ENCODE results near the gene SLIT1. TPM values are rescaled to one million over a fixed set of nuclear protein-coding genes. Genes with fewer than 3 reads are reported as not detected.

The SLIT1 gene
- polyA plus RNA-seq, 1 donor (not counting 4 experiments of a cell fraction or from before 2014, with no cell fraction given), result 0.01 TPM

- peaks cover 2% of the 10 kb centered on the region for H3K27me3 ChIP-seq (ENCODE audit: control insufficient read depth, extremely low read depth, insufficient read depth, low read length)
- FAIRE-seq, result no peak
Observed at GRCh38 chr10:97124211-97124610, 61.5 kb downstream of the SLIT1 start.

DNA sequence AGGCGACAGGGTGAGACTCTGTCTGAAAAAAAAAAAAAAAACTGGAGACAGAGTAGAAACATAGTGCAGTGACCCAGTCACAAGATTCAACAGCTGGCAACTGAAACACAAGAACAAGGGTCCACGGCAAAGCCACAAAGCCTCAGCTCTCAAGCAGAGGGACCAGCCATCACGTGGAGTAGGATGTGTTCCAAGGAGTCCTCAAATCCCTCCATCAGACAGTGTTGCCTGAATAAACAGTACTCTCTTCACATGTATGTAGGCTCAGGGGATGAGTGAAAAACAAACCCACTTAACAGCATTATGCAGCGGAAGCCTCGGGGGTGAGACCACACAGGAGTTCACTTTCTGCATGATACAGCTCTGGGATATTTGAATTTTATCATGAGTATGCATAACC, 62.0 kb downstream of the SLIT1 start:
- Histone ChIP-seq H3K27ac (ENCODE audit: control insufficient read depth, insufficient read depth, low read length) (no peak overlapping the region), H3K9me3 (ENCODE audit: control insufficient read depth, low read depth, low read length) (no peaks in the 10 kb centered on the region), H3K79me2 (ENCODE audit: control insufficient read depth, insufficient read depth, low read length) (no peaks in the 10 kb centered on the region), H4K20me1 (ENCODE audit: control insufficient read depth, extremely low read depth, insufficient read depth, low read length) (no peaks in the 10 kb centered on the region), H3K4me3 (ENCODE audit: control insufficient read depth in 2 of 3, extremely low read depth in 1 of 3, insufficient read depth in 2 of 3, low read depth in 1 of 3, low read length in 3 of 3) (no peak overlapping the region), H3K9me1 (ENCODE audit: control insufficient read depth, extremely low read depth, insufficient read depth, low read length) (no peaks in the 10 kb centered on the region), H3K27me3 (ENCODE audit: control insufficient read depth, extremely low read depth, insufficient read depth, low read length) (peaks cover 2% of the 10 kb centered on the region), H3K9ac (ENCODE audit: control insufficient read depth, extremely low read depth, insufficient read depth, low read length) (no peak overlapping the region), H3K4me2 (ENCODE audit: control insufficient read depth, extremely low read depth, insufficient read depth, low read depth, low read length) (no peak overlapping the region), H2AFZ (ENCODE audit: control insufficient read depth, low read length) (no peak overlapping the region), H3K36me3 (ENCODE audit: control insufficient read depth in 2 of 2, extremely low read depth in 1 of 2, insufficient read depth in 2 of 2, low read length in 2 of 2) (no peaks in the 10 kb centered on the region), H3K4me1 (ENCODE audit: control insufficient read depth, extremely low read depth, insufficient read depth, low read length) (no peaks in the 10 kb centered on the region)
- no peak for FAIRE-seq
- TF ChIP-seq CTCF (optimal IDR thresholded peaks at IDR 0.05 in 1 of 3, IDR thresholded peaks at IDR 0.05 in 1 of 3, conservative IDR thresholded peaks at IDR 0.05 in 1 of 3; ENCODE audit: extremely low read depth in 1 of 3, insufficient read depth in 2 of 3, low read length in 3 of 3), result no peak
- no peak for TF ChIP-seq EZH2 (IDR thresholded peaks at IDR 0.05; ENCODE audit: low read length)
- dilution Hi-C loops (cut with MboI; ENCODE audit: extremely low pct_ligation_motif_present, low sequenced_read_pairs), result no loop called here
- DNase-seq (ENCODE audit: low read depth, low spot score), result no peak

More at GRCh38 chr10:97124211-97124610, 61.5 kb downstream of the SLIT1 start:
- TF ChIP-seq CTCF (optimal IDR thresholded peaks at IDR 0.05 in 1 of 3, IDR thresholded peaks at IDR 0.05 in 1 of 3, conservative IDR thresholded peaks at IDR 0.05 in 1 of 3; ENCODE audit: extremely low read depth in 1 of 3, insufficient read depth in 2 of 3, low read length in 3 of 3) (no peak), EZH2 (IDR thresholded peaks at IDR 0.05; ENCODE audit: low read length) (no peak)
- H3K9me3 ChIP-seq (ENCODE audit: control insufficient read depth, low read depth, low read length), result no peaks in the 10 kb centered on the region
- H3K4me3 ChIP-seq (ENCODE audit: control insufficient read depth in 2 of 3, extremely low read depth in 1 of 3, insufficient read depth in 2 of 3, low read depth in 1 of 3, low read length in 3 of 3), result no peak overlapping the region
- dilution Hi-C loops (cut with MboI; ENCODE audit: extremely low pct_ligation_motif_present, low sequenced_read_pairs), result no loop called here
- H3K79me2 ChIP-seq (ENCODE audit: control insufficient read depth, insufficient read depth, low read length), result no peaks in the 10 kb centered on the region
- no peak for DNase-seq (ENCODE audit: low read depth, low spot score)
- H3K4me1 ChIP-seq (ENCODE audit: control insufficient read depth, extremely low read depth, insufficient read depth, low read length), result no peaks in the 10 kb centered on the region
- H3K36me3 ChIP-seq (ENCODE audit: control insufficient read depth in 2 of 2, extremely low read depth in 1 of 2, insufficient read depth in 2 of 2, low read length in 2 of 2), result no peaks in the 10 kb centered on the region
- no peaks in the 10 kb centered on the region for H3K9me1 ChIP-seq (ENCODE audit: control insufficient read depth, extremely low read depth, insufficient read depth, low read length)
- H2AFZ ChIP-seq (ENCODE audit: control insufficient read depth, low read length), result no peak overlapping the region
- no peaks in the 10 kb centered on the region for H4K20me1 ChIP-seq (ENCODE audit: control insufficient read depth, extremely low read depth, insufficient read depth, low read length)
- H3K4me2 ChIP-seq (ENCODE audit: control insufficient read depth, extremely low read depth, insufficient read depth, low read depth, low read length), result no peak overlapping the region
- H3K27ac ChIP-seq (ENCODE audit: control insufficient read depth, insufficient read depth, low read length), result no peak overlapping the region
- no peak overlapping the region for H3K9ac ChIP-seq (ENCODE audit: control insufficient read depth, extremely low read depth, insufficient read depth, low read length)

Data from keratinocyte (primary cell).